ENCODE data around the gene TIMM44.

DNA sequence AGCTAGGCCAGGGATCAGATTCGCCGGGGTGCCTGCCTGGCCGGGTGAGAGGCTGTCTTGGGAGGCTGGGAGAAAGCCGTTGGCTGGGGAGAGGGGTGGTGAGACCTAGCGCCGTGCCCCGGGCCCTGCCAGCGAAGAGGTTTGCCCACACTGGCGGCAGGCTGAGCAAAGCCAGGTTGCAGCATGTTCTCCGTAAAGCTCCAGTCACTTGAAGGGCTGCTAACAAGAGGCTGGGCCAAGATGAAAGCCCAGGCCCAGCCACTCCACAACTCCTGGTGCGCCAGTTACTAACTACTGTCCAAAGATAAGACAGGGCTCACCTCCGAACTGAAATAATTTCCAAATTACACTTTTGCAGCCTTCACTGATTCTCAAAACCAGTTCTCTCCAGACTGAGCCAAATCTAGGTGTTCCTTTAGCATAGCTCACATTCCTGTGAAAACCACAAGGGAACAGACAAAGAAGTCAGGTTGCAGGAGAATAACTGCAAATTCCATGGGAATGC lies 45.7 kb upstream of the TIMM44 start:
- TF ChIP-seq CTCF (IDR thresholded peaks at IDR 0.05): no peak
- no peak for TF ChIP-seq EZH2phosphoT487 (IDR thresholded peaks at IDR 0.05; ENCODE audit: borderline replicate concordance, low read depth)
- TF ChIP-seq MEF2A (IDR thresholded peaks at IDR 0.05; ENCODE audit: borderline replicate concordance, low read depth): no peak

All from SK-N-SH (cell line).